Hematopoietic multipotent progenitor cell (in vitro differentiated cells): ENCODE data around the gene SEPTIN2. TPM values are rescaled to one million over a fixed set of nuclear protein-coding genes. Genes with fewer than 3 reads are reported as not detected.
"Not testable (repeated sequence)": the region's sequence is repeated elsewhere in the genome, so short reads cannot be mapped to it uniquely, and the experiment has no call there.

Experiments used
- DNase-seq, 3 donors: peaks; one replicate each; pipeline ENCODE4 v3.0.0-alpha.2; 2011 to 2015; ENCODE audit warnings: low read depth in 2 of 3, low spot score in 2 of 3
- total RNA-seq: library from RNA; depleted of rRNA; stranded (reverse); fragments of >200 nt; gene quantifications from one replicate; pipeline ENCODE4 v1.2.3, GENCODE V29; 2012

SEPTIN2 gene
- total RNA-seq = 138 TPM

DNA sequence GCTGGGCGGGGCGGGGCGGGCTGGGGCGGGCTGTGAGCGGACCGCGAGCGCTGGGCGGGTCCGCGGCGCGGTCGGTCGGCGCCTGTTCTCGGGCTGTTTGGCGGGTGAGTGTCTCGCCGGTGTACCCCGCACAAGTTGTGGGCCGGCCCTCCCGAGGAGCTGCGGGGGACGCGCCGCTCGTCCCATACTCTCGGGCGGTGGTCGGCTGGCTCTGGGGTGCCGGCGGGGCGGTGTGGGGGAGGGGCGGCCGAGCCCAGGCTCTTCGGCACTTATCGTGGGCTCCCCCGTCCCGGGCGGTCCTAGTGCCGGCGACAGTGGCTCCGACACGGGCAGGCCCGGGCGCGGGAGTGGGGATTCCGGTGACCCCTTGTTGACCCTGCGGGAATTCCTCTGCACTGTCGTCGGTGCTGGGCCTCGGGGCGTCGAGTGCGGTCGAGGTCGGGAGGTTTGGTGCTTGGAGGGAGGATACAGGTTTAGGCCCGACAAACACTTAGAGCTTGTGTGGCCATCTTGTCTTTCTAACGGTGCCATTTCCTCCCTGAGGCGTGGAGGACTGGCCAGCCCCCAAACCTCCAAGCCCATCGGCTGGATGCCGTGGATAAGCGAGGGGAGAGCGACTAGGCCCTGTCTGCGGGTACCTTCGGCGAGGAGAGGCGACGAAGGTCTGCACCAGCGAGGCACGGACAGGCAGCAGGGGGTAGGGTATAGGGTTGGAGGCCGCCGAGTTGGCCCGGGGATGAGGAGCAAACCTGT is at the start of gene SEPTIN2:
SEPTIN2 (plus strand) TSS at position 47 of the 753 bp plus-strand sequence. CDS start 8,308 bp downstream, outside the sequence.
- peak; percentile 76 to 77 (median 77) for DNase-seq

DNA sequence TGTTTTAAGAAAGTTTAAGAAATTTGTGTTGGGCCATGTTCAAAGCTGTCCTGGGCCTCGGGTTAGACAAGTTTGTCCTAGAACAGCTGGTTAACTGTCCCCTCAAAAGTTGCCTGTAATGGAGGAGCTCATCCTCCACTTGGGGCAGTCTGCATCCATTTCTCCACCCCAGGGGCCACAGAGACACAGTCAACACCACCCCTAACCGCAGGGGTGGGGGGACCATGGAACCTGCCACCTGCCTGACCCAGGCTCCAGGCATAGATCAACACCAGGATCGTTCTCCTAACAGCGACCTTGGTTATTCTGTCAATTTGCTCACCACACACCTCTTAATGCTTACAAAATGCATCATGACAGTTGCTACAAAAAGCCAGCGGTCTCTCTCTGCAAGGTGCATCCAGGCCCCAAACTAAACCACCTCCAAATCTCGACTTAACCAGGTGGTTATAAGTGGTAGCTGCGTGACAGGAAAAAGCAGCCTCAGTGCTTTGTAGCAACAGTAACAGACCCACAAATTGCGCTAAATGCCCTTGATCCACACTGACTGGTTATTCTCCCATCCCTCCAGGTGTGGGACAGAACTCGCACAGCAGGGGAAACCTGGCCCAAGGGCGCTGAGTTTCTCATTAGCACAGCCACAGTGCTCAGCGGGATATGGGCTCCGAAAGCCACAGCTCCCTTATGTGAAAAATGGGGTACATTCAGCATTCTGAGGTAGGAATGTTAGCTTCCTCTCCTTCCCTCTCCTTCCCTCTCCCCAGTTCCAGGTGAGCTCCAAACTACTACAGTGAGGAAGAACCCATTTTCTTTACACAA is 48.3 kb upstream of the SEPTIN2 start:
- no peak for DNase-seq

DNA sequence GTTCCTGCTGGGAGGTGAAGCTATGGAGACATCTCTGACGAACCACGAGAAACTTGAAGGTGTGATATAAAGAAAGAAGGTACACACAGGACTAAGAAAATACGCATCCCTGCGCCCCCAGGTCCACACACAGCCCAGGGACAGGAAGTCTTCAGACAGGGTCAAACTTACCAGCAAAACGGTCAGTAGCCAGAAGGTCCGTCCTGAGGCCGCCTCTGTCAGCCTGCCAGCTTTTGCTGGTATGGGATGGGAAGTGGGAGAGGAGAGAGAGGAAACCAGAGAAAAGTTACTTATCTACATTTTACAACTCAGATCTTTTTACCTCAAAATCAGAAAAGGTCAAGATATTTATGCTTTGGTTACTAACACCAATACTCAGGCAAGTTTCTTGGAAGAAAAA is 47.4 kb upstream of the SEPTIN2 start:
- no peak for DNase-seq

DNA sequence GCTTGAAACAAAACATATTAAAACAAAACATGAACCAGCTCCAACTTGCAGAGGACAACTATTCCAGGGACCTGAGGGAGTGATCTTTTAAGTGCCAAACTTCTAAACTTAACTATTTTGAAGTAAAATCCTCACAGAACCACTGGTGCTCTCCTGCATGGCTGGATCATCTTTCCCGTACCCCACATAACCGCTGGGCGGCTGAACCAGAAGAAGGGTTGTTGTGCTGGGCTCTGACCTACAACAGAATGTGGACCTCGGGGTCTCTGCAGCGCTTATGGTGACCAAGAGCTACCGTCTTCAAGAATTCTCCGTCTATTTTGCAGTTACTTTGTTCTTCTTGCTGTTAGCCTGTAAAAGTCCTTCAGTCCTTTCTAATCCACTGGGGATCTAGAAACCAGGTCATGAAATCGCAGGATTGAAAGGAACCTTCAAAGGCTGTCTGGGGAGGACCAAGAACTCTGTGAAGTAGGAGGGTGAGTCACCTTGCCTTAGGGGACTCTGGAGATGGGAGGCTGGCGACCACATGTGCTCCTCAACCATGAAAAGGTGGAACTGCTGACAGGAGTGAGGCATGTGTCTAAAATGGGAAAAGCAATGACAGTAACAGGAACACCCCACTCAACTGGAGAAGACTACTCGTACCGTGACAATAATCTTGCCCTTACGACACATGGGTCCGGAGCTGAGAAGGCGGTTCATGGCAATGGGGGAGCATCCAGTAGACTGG is 46.8 kb upstream of the SEPTIN2 start:
- no peak for DNase-seq

DNA sequence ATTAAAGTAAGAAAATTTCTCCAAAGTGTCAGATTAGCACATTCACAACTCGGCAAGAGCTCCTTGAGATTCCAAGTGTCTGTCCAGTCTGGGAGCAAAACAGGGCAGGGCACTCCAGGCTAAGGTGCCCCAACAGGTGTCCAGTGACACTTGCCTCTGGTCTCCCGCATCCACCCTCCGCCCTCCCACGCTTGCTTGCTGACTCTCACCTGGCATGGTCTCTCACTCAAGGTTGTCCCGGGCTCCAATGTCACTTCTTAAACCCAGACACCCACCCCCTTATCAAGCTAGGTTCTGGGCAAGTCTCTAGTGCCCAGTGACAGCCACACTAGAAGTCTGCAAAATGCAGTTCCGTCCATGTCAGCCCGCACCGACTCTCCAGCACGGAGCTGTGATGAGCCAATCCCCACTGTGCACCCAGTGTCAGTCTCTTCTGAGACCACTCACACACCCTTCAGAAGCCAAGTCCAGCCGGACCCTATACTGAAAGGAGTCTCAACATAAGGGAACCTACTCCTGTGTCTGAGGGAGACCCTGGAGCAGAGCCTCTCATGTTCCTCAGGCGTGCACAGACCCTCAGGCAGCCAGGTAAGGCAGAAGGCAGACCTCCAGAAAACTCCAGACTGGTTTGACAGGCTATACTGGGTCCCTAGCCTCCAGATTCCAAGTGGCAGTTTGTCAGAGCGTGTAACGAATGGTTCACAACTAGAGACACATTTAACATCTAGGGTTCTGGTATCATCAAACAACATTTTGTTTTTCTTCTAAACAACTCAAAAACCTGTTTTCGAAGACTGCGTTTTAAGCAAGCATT is 45.8 kb upstream of the SEPTIN2 start:
- no peak for DNase-seq

DNA sequence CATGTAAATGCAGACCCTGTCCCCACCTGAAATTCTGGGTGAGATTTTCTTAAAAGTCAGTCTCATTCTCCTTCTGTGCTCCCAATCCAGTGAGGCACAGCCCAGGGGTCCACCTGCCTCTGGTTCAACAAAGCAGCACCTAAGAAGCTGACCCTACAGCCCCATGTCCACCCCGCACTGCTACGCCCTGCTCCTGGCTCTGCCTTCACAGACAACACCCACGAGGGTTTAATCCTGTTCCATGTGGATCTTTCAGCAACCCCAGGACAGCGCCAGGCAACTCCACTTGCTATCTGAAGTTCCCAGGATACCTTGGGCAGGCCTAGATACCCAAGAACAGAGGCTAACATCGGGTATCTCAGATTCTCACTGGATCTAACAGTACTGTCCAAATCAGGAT is 45.2 kb upstream of the SEPTIN2 start:
- no peak for DNase-seq

DNA sequence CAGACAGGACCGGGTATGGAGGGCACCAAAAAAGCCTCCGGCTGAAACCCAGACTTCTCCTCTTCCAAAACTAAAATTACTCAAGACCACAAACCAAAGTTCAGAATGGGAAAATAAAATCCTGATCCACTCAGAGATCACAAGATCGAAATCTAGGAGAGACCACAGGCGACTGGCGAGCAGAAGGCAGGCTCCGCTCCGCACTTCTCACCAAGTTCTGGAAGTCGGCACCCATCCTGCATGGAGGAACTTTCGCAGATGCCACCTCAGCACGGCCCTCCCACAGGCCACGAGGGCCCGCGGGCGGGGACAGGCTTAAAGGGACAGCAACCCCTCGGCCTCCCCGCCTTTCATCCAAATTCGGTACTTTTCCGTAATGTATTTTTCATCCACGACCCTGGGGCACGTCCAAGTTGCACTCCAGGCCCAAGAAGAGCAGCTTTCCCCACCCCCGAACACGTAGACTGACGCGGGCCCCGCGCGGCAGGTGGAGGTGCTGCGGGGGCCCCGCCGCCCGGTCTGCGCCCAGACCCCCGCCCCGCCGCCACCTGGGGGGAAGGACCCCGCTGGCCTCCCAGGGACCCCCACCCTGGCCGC is 43.9 kb upstream of the SEPTIN2 start:
- peak in 2 of 3 donors; percentile 49 to 66 for DNase-seq

DNA sequence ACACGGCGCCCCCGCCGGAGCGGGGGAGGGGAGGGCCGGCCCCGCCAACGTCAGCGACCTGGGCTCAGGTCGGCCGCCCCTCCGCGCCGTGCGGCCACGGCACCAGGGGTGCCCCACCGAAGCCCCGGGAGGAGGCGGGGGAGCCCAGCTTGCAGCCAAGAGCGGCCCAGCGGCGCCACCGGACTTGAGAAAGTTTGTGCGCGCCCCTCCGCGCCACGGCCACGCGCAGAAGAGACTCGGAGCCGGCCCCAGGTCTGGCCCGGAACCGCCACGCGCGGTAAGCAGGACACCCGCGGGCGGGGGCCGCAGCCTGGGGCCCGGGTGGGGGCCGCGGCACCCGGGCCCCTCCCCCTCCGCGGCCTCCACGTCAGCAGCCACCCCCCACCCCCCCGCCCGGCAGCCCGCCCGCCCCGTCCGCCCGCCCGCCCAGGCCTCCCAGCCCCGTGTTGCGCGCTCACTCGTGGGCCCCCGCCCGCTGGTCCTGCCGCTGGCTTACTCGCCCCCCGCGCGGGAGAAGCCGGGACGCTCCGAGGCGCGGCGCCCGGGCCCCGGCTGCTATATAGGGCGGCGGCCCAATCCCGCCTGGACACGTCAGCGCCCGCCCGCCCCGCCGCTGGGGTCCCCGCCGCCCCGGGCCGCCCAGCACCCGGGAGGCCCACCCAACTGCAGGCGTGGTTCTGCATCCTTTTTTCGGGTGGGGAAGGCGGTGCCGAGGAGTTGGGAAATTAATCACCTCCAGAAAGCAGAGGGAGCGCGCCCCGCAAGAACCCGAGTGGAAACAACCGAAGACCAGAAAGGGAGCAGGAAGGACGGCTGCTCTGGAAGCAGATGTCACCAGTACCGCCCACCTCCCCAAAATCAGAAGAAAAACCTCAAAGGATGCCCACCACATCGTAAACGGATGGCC is 43.2 kb upstream of the SEPTIN2 start:
- peak in 2 of 3 donors; percentile 47 to 59 for DNase-seq

DNA sequence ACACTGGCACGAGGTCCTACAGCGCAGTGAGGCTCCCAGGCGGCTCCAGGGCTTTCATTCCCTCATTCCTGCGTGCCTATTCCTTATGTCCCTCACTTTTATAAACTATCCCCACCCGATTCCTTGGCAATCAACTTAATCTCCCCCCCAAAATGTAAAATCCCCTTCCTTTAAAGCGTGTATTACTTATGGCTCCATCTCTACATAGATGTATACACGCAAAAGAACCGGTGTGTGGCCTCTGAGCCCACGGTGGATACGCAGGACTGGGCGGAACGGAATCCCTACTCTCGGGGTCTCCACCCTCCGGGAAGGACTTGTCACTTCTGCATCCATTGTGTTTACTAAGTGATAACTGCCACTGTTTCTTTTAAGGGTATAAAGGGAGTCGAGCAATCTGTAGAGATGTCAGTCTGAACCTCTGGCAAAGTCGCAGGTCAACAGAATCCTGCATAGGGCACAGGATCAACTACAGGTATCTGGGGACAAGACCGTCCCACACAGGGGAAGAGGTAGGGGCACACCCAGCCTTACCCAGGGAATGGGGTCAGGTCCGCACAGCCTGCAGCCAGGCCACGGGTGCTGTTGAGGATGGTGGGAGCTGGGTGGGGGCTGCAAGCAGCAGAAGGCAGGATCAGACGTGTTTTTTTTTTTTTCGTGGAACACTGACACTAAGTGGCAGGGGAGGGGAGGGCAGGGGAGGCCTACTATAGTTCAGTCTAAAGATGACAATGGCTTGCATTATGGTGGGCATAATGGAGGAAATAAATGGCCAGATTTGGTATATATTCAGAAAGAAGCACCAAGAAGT is 42.3 kb upstream of the SEPTIN2 start:
- DNase-seq = peak in 1 of 3 donors; percentile 36

DNA sequence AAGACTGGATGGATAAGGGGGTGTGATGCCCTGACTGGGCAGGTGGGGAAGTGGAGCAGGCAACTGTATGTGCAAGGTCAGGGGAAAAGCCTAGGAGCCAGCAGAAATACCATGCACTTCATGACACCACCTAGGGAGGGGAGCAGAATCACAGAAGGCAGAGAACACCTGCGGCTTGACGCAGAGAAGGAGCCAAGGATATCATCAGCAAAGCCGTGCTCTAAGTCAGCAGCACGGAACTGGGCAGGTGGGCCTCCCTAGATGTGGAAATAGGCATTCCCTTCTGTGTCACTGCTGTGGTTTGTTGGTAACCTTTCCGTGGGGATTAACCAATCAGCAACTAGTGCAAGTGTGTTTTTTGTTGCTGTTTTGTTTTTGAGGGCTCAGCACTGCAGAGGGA is 41.6 kb upstream of the SEPTIN2 start:
- DNase-seq = no peak

DNA sequence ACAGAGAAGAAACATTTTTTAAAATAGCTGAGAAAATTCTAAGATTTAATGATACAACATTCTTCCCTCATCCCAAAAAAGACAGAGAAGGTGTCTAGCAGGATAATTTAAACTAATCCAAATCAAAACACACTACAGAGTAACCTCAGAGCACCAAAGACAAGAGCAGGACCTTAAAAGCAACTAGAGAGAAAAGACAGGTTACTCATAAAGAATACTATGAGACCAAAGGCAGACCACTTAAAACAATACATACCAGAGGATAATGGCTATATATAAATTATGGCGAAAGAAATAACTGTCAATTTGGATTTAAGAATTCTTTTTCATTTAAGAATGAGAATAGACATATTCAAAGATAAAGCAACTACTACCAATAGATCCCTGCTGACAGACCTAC is 40.2 kb upstream of the SEPTIN2 start:
- DNase-seq = no peak

DNA sequence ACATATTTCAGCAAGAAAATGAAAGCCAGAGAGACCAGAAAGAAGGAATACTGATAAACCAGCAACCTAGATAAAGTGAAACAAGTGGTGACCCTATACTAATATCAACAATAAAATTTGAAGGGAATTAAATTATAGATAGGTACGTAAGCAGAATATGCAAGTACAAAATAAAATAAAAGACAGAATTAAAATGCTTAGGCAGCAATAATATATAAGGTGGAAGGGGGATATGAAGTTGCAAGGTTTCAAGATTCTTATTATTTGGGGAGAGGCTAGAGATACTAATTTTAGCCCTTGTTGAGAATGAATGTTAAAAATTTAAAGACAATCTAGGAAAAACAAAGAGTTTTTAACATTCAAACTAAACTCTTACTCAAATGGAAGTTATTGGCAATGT is 39.8 kb upstream of the SEPTIN2 start:
- no peak for DNase-seq

DNA sequence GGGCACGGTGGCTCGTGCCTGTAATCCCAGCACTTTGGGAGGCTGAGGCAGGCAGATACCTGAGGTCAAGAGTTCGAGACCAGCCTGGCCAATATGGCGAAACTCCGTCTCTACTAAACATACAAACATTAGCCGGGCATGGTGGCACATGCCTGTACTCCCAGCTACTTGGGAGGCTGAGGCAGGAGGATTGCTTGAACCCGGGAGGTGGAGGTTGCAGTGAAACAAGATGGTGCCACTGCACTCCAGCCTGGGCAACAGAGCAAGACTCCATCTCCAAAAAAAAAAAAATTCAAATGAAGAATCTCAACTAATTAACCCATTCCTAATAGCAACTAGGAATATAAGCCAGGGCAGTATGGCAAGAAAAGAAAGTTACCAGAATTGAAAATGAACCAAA is 37.4 kb upstream of the SEPTIN2 start:
- DNase-seq = not testable (repeated sequence)

DNA sequence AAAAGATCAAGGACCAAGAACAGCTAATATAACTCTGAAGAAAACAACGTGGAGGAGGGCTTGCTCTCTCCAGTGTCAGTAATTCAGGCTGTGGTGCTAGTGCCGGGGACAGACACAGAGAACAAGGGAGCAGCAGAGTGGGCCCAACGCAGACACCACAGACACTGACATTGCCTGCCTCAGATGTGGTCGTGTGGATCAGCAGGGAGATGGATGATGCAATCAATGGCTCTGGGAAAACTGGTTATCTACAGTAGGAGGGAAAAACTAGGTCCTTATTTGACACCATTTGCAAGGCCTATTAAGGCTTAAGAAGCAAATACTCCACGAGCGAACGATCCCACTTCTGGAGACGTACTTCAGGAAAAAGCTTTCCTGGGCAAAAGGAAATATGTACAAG is 36.3 kb upstream of the SEPTIN2 start:
- DNase-seq = no peak

DNA sequence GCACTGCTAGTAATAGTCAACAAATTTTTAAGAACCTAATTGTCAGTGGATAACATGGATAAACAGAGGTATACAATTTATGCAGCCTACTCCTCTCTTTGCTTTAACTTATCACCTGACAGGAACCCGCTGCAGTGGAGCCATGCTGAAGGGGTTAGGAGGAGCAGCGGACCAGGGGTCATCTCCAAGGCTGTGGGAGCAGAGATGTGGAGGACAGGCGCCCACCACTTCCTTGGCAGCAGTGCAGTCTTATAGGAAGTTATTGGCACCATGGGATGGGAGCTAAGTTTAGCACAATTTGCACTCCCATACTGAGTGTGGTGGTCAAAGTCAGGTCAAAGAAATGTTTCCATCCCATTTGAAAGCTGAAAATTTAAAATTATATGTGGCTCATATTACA is 35.9 kb upstream of the SEPTIN2 start:
- DNase-seq = no peak

DNA sequence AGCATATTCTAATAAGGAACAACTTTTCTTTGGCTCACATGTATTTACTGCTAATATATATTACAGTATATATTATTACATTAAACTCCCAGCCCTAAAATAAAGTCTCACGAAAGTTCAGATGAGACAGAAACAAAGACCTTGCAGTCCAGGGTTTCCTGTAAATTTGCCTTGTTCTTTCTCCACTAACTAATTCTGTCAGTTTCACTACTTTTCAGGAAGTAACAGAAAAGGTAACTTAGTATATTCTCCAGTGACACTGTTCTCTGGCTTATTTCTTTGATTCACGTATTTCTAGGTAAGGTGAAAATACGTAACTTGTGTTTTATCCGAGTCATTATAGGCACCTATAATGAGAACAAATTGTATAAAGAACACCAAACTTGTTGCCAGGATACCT is 35.4 kb upstream of the SEPTIN2 start:
- no peak for DNase-seq

DNA sequence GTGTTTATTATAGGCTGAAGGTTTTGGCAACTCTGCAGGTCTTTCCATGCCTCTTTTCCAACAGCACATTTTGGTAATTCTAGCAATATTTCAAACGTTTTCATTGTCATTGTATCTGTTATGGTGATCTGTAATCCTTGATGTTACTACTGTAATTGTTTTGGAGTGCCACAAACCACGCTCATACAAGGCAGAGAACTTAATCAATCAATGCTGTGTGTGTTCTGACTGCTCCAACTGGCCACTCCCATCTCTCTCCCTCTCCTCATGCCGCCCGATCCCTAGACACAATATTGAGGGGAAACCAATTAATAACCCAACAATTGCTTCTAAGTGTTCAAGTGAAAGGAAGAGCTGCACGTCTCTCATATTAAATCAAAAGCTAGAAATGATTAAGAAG is 33.2 kb upstream of the SEPTIN2 start:
- no peak for DNase-seq

DNA sequence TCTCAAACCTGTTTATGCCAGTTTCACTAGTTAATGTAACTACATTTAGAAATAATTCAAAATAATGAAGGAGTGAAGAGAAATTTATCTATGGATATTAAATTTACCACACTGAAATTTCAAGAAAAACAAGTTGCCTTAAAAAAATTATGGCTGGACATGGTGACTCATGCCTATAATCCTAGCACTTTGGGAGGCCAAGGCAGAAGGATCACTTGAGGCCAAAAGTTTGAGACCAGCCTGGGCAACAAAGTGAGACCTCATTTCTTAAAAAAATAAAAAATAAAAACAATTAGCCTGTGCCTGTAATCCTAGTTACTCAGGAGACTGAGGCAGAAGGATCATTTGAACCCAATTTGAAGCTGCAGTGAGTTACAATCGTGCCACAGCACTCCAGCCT is 30.1 kb upstream of the SEPTIN2 start:
- no peak for DNase-seq
